ENCODE results near the gene PSMA5.
"Not testable (repeated sequence)": the region's sequence is repeated elsewhere in the genome, so short reads cannot be mapped to it uniquely, and the experiment has no call there.

GRCh38 chr1:109445949-109446695 lies 19.9 kb upstream of the PSMA5 start:
- TF ChIP-seq CTCF (IDR thresholded peaks at IDR 0.05); EP300 (IDR thresholded peaks at IDR 0.05); RAD21 (conservative IDR thresholded peaks at IDR 0.05 in 1 of 2, IDR thresholded peaks at IDR 0.05 in 1 of 2); FOSL2 (IDR thresholded peaks at IDR 0.05); FOSL2 (CRISPR knock-in tag; IDR thresholded peaks at IDR 0.05): not testable (repeated sequence)
- TF ChIP-seq, protein P1, sequence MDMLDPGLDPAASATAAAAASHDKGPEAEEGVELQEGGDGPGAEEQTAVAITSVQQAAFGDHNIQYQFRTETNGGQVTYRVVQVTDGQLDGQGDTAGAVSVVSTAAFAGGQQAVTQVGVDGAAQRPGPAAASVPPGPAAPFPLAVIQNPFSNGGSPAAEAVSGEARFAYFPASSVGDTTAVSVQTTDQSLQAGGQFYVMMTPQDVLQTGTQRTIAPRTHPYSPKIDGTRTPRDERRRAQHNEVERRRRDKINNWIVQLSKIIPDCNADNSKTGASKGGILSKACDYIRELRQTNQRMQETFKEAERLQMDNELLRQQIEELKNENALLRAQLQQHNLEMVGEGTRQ (IDR thresholded peaks at IDR 0.05) = not testable (repeated sequence)
- TF ChIP-seq, protein P2, sequence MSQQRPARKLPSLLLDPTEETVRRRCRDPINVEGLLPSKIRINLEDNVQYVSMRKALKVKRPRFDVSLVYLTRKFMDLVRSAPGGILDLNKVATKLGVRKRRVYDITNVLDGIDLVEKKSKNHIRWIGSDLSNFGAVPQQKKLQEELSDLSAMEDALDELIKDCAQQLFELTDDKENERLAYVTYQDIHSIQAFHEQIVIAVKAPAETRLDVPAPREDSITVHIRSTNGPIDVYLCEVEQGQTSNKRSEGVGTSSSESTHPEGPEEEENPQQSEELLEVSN (IDR thresholded peaks at IDR 0.05; ENCODE audit: borderline replicate concordance, low read depth) = not testable (repeated sequence)
- TF ChIP-seq, protein P3, sequence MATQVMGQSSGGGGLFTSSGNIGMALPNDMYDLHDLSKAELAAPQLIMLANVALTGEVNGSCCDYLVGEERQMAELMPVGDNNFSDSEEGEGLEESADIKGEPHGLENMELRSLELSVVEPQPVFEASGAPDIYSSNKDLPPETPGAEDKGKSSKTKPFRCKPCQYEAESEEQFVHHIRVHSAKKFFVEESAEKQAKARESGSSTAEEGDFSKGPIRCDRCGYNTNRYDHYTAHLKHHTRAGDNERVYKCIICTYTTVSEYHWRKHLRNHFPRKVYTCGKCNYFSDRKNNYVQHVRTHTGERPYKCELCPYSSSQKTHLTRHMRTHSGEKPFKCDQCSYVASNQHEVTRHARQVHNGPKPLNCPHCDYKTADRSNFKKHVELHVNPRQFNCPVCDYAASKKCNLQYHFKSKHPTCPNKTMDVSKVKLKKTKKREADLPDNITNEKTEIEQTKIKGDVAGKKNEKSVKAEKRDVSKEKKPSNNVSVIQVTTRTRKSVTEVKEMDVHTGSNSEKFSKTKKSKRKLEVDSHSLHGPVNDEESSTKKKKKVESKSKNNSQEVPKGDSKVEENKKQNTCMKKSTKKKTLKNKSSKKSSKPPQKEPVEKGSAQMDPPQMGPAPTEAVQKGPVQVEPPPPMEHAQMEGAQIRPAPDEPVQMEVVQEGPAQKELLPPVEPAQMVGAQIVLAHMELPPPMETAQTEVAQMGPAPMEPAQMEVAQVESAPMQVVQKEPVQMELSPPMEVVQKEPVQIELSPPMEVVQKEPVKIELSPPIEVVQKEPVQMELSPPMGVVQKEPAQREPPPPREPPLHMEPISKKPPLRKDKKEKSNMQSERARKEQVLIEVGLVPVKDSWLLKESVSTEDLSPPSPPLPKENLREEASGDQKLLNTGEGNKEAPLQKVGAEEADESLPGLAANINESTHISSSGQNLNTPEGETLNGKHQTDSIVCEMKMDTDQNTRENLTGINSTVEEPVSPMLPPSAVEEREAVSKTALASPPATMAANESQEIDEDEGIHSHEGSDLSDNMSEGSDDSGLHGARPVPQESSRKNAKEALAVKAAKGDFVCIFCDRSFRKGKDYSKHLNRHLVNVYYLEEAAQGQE (IDR thresholded peaks at IDR 0.05) = not testable (repeated sequence)
